OCI-LY7 (cell line): ENCODE measurements around the gene POU4F3. TPM values are rescaled to one million over a fixed set of nuclear protein-coding genes. Genes with fewer than 3 reads are reported as not detected.
A peak's percentile ranks its signal among the peaks of the same experiment; 100 is the strongest.

Experiments used
- BruUV-seq: library from RNA; stranded (reverse); fragments of 400-500 nt; replicated peaks from 2 replicates; lab custom pipeline; 2021; lab: Mats Ljungman, UMichigan
- CTCF ChIA-PET: fragments of 300-600 bp; sonication (Branson Sonifier 250); formaldehyde crosslinking; loops from one replicate; lab custom pipeline; 2022; ENCODE audit warnings: antibody characterized with exemption; ENCODE audit not compliant: unreplicated experiment; lab: Charles Lee
- POLR2A ChIA-PET: fragments of 300-600 bp; sonication (Branson Sonifier 250); formaldehyde crosslinking; loops from one replicate; lab custom pipeline; 2022; ENCODE audit warnings: antibody characterized with exemption; lab: Charles Lee
- DNase-seq: peaks from one replicate; pipeline ENCODE4 v3.0.0-alpha.2; 2015; ENCODE audit warnings: low spot score
- H2AFZ ChIP-seq: fragments of 200-600 bp; sonication (generic), shearing (Covaris generic); 2 replicates; pipeline ENCODE4 v1.6.1; 2014; ENCODE audit warnings: mild to moderate bottlenecking, antibody characterized with exemption, low read length, moderate library complexity
- H3K27ac ChIP-seq: fragments of 200-600 bp; sonication (generic); 2 replicates; pipeline ENCODE4 v1.5.1; 2014; ENCODE audit warnings: mixed run types, low read depth, mild to moderate bottlenecking, moderate library complexity, low read length, inconsistent platforms; ENCODE audit not compliant: poor library complexity, severe bottlenecking
- H3K36me3 ChIP-seq: fragments of 200-600 bp; sonication (generic); 2 replicates; pipeline ENCODE4 v1.6.1; 2014; ENCODE audit warnings: mild to moderate bottlenecking, antibody characterized with exemption, low read length, moderate library complexity, mixed read lengths; ENCODE audit not compliant: insufficient read depth
- H3K4me1 ChIP-seq: fragments of 200-600 bp; sonication (generic); 2 replicates; pipeline ENCODE4 v1.5.1; 2014; ENCODE audit warnings: mild to moderate bottlenecking, low read length; ENCODE audit not compliant: insufficient read depth, poor library complexity, severe bottlenecking
- H3K4me2 ChIP-seq: fragments of 200-600 bp; sonication (generic); 2 replicates; pipeline ENCODE4 v1.6.1; 2014; ENCODE audit warnings: mild to moderate bottlenecking, low read length
- H3K4me3 ChIP-seq: fragments of 200-600 bp; sonication (generic); 2 replicates; pipeline ENCODE4 v1.5.1; 2014; ENCODE audit warnings: mild to moderate bottlenecking, low read depth, low read length; ENCODE audit not compliant: poor library complexity, severe bottlenecking
- H3K79me2 ChIP-seq: fragments of 200-600 bp; sonication (generic); 2 replicates; pipeline ENCODE4 v1.6.1; 2016; ENCODE audit warnings: low read depth, mild to moderate bottlenecking, low read length, moderate library complexity, mixed read lengths; ENCODE audit not compliant: insufficient read depth
- H3K9me2 ChIP-seq: fragments of 200-600 bp; sonication (generic); 2 replicates; pipeline ENCODE4 v1.6.1; 2016; ENCODE audit warnings: mild to moderate bottlenecking, low read length, mixed read lengths; ENCODE audit not compliant: insufficient read depth
- H3K9me3 ChIP-seq: fragments of 200-600 bp; sonication (generic); 2 replicates; pipeline ENCODE4 v1.6.1; 2014; ENCODE audit warnings: mild to moderate bottlenecking, mixed run types, low read length, mixed read lengths
- H4K20me1 ChIP-seq: fragments of 200-600 bp; sonication (generic); 2 replicates; pipeline ENCODE4 v1.6.1; 2014; ENCODE audit warnings: mild to moderate bottlenecking, antibody characterized with exemption, low read length, moderate library complexity, mixed read lengths; ENCODE audit not compliant: insufficient read depth
- CTCF ChIP-seq: fragments of 200-600 bp; sonication (generic); conservative IDR thresholded peaks from 2 replicates; pipeline ENCODE4 v1.5.1; 2014; ENCODE audit warnings: mild to moderate bottlenecking, antibody characterized with exemption, low read length, moderate library complexity, mixed read lengths
- EZH2phosphoT487 ChIP-seq: fragments of 200-600 bp; sonication (generic); IDR thresholded peaks from 2 replicates; pipeline ENCODE4 v1.6.1; 2018; ENCODE audit warnings: low read depth, borderline replicate concordance, mild to moderate bottlenecking, mixed run types, antibody characterized with exemption, low read length, moderate library complexity, mixed read lengths
- intact Hi-C: fragments of 100-400 bp; cut with micrococcal nuclease; formaldehyde crosslinking; loops from one replicate; pipeline ENCODE4 v1.10.0; 2022; ENCODE audit not compliant: unreplicated experiment
- total RNA-seq, 2 experiments: library from RNA; depleted of rRNA in 1 of 2; stranded (reverse); fragments of >200 nt in 1 of 2; shearing (Covaris generic) in 1 of 2; gene quantifications; 2 replicates each; pipeline ENCODE4 v1.2.3, GENCODE V29; 2014 to 2022

Gene POU4F3
- total RNA-seq, 2 experiments from 2014 or later = not detected

DNA sequence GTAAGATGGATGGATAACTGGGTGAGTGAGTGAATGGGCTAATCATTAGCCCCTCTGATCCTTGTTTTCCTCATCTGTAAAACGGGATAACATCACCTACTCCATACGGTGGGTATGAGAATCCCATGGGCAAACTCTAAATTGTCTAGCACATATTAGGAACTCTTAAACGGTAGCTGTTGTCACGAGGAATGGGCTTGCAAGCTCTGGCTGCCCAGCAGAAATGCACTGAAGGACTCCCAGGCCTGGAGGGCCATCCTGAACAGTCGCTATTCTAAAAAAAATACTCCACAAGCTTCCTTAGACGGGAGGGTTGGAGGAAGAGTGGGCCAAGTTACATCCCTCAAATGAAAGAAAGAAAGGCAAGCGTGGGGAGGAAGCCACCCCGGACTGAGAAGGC is 711 bp upstream of the POU4F3 start:
- Histone ChIP-seq H3K4me2 (no peak overlapping the region), H3K9me3 (no peaks in the 10 kb centered on the region), H3K4me1 (no peaks in the 10 kb centered on the region), H3K27ac (no peak overlapping the region), H4K20me1 (no peaks in the 10 kb centered on the region), H3K4me3 (no peak overlapping the region), H3K79me2 (no peaks in the 10 kb centered on the region), H3K36me3 (no peaks in the 10 kb centered on the region), H3K9me2 (no peaks in the 10 kb centered on the region), H2AFZ (no peak overlapping the region)
- DNase-seq = no peak
- no peak for TF ChIP-seq CTCF
- no TSS peak for BruUV-seq
- CTCF ChIA-PET = no interaction called here
- intact Hi-C loops = no loop called here
- POLR2A ChIA-PET = no interaction called here

GRCh38 chr5:146339715-146340259 is 1.1 kb downstream of the POU4F3 start:
- TF ChIP-seq CTCF (no peak), EZH2phosphoT487 (no peak)
- H4K20me1 ChIP-seq = no peaks in the 10 kb centered on the region
- CTCF ChIA-PET = no interaction called here
- no peaks in the 10 kb centered on the region for H3K36me3 ChIP-seq
- H3K27ac ChIP-seq = no peak overlapping the region
- no peaks in the 10 kb centered on the region for H3K79me2 ChIP-seq
- no TSS peak for BruUV-seq
- H3K4me1 ChIP-seq = no peaks in the 10 kb centered on the region
- intact Hi-C loops = no loop called here
- H3K4me2 ChIP-seq = no peak overlapping the region
- POLR2A ChIA-PET = no interaction called here
- no peak overlapping the region for H2AFZ ChIP-seq
- no peak overlapping the region for H3K4me3 ChIP-seq
- no peak for DNase-seq
- H3K9me2 ChIP-seq = no peaks in the 10 kb centered on the region
- no peaks in the 10 kb centered on the region for H3K9me3 ChIP-seq

DNA sequence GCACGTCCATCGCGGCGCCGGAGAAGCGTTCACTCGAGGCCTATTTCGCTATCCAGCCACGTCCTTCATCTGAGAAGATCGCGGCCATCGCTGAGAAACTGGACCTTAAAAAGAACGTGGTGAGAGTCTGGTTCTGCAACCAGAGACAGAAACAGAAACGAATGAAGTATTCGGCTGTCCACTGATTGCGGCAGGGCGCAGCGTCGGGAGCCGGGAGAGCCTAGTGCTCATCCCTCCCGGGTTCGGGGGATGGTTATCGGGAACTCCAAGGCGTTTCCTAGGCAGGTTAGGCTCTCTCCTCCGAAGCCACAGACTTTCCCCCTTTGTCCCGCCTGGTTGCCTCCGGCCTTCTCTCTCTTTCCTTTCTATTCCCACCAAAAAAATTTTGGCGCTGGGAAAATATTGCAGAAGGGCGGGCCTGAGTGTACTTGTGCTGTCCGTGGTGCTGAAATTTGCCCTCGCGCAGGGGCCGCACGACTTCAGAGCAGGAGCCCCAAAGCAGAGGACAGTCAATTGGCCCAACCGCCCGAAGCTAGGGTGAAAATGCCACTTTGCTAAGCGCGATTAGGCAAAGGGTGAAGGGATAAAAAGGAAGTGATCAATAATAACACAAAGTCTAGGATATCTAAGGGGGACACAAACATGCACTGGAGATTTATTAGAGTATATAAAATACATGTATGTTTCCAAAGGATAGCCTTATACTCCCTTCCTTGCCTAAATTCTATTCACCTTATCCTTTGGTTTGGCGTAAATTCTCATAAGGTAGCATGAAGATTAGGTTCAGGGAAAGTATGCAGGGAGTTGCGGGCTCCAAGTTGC is 1.8 kb downstream of the POU4F3 start:
- CTCF ChIA-PET = no interaction called here
- no peaks in the 10 kb centered on the region for H3K9me2 ChIP-seq
- H2AFZ ChIP-seq = no peak overlapping the region
- H3K4me2 ChIP-seq = no peak overlapping the region
- no TSS peak for BruUV-seq
- no peaks in the 10 kb centered on the region for H3K79me2 ChIP-seq
- no peak for TF ChIP-seq CTCF
- no peak for TF ChIP-seq EZH2phosphoT487
- peak; percentile 4 for DNase-seq
- H3K9me3 ChIP-seq = no peaks in the 10 kb centered on the region
- H3K4me3 ChIP-seq = no peak overlapping the region
- H3K36me3 ChIP-seq = no peaks in the 10 kb centered on the region
- no peak overlapping the region for H3K27ac ChIP-seq
- no peaks in the 10 kb centered on the region for H3K4me1 ChIP-seq
- intact Hi-C loops = no loop called here
- H4K20me1 ChIP-seq = no peaks in the 10 kb centered on the region
- POLR2A ChIA-PET = interaction anchor here (0.6 kb wide), 1 partner anchor 10 kb away, joined by 4 read pairs; no protein-coding TSS in a partner anchor
